Skeletal muscle tissue (tissue), 4 donors: ENCODE results near the gene SLC35A3. TPM values are rescaled to one million over a fixed set of nuclear protein-coding genes. Genes with fewer than 3 reads are reported as not detected.

Source experiments
- H3K27ac ChIP-seq: one replicate; pipeline ENCODE4 v1.7.0; 2013; ENCODE audit warnings: mild to moderate bottlenecking, low read depth, low read length, inconsistent platforms
- H3K27me3 ChIP-seq, 3 donors: one replicate each; pipeline ENCODE4 v1.7.0; 2013; ENCODE audit warnings: low read length in 3 of 3; ENCODE audit not compliant: control insufficient read depth in 3 of 3, insufficient read depth in 3 of 3
- H3K36me3 ChIP-seq, 3 donors: one replicate each; pipeline ENCODE4 v1.7.0; 2013; ENCODE audit warnings: low read length in 3 of 3; ENCODE audit not compliant: control insufficient read depth in 3 of 3, insufficient read depth in 3 of 3
- H3K4me1 ChIP-seq, 3 donors: one replicate each; pipeline ENCODE4 v1.7.0; 2013; ENCODE audit warnings: low read length in 3 of 3, mild to moderate bottlenecking in 3 of 3; ENCODE audit not compliant: control insufficient read depth in 3 of 3, insufficient read depth in 3 of 3
- H3K4me3 ChIP-seq, 3 donors: one replicate each; pipeline ENCODE4 v1.7.0; 2013; ENCODE audit warnings: low read length in 3 of 3
- H3K9ac ChIP-seq, 3 donors: one replicate each; pipeline ENCODE4 v1.7.0; 2013; ENCODE audit warnings: low read length in 3 of 3, mild to moderate bottlenecking in 3 of 3, moderate library complexity in 2 of 3, low read depth in 1 of 3
- H3K9me3 ChIP-seq, 3 donors: one replicate each; pipeline ENCODE4 v1.7.0; 2013; ENCODE audit warnings: low read length in 3 of 3; ENCODE audit not compliant: control insufficient read depth in 3 of 3
- total RNA-seq: library from RNA; depleted of rRNA; stranded (reverse); fragments of >200 nt; gene quantifications from one replicate; pipeline ENCODE4 v1.2.3, GENCODE V29; 2014
- donor health status: Osteomylitis.

Gene SLC35A3
- total RNA-seq, 1 donor from 2014 or later, result 12.0 TPM

- Histone ChIP-seq H3K27me3 (no peaks in the 10 kb centered on the region), H3K4me3 (no peak overlapping the region), H3K9ac (no peak overlapping the region), H3K4me1 (no peaks in the 10 kb centered on the region), H3K27ac (no peak overlapping the region), H3K9me3 (no peaks in the 10 kb centered on the region), H3K36me3 (peaks cover 0 to 6% (median 5%) of the 10 kb centered on the region in 3 donors)
Measured at GRCh38 chr1:99992760-99993467, 23.1 kb downstream of the SLC35A3 start.

- H3K9ac ChIP-seq, result no peak overlapping the region
- no peaks in the 10 kb centered on the region for H3K9me3 ChIP-seq
- no peaks in the 10 kb centered on the region for H3K27me3 ChIP-seq
- H3K27ac ChIP-seq, result no peak overlapping the region
- H3K4me1 ChIP-seq, result no peaks in the 10 kb centered on the region
- H3K4me3 ChIP-seq, result no peak overlapping the region
- H3K36me3 ChIP-seq, result peaks cover 0 to 6% (median 5%) of the 10 kb centered on the region in 3 donors
Measured at GRCh38 chr1:99993468-99993845, 23.7 kb downstream of the SLC35A3 start.

GRCh38 chr1:99994496-99994895, 24.7 kb downstream of the SLC35A3 start:
- Histone ChIP-seq H3K36me3 (peaks cover 0 to 6% (median 5%) of the 10 kb centered on the region in 3 donors), H3K27me3 (no peaks in the 10 kb centered on the region), H3K9me3 (no peaks in the 10 kb centered on the region), H3K27ac (no peak overlapping the region), H3K4me3 (no peak overlapping the region), H3K9ac (no peak overlapping the region), H3K4me1 (no peaks in the 10 kb centered on the region)

GRCh38 chr1:99996951-99997350, 27.2 kb downstream of the SLC35A3 start:
- Histone ChIP-seq H3K27me3 (no peaks in the 10 kb centered on the region), H3K36me3 (peaks cover 0 to 6% (median 0%) of the 10 kb centered on the region in 3 donors), H3K27ac (no peak overlapping the region), H3K9me3 (no peaks in the 10 kb centered on the region), H3K4me1 (no peaks in the 10 kb centered on the region), H3K4me3 (no peak overlapping the region), H3K9ac (no peak overlapping the region)

- no peak overlapping the region for H3K27ac ChIP-seq
- peaks cover 1 to 5% (median 5%) of the 10 kb centered on the region in 3 donors for H3K4me1 ChIP-seq
- H3K9me3 ChIP-seq, result no peaks in the 10 kb centered on the region
- no peak overlapping the region for H3K4me3 ChIP-seq
- no peak overlapping the region for H3K9ac ChIP-seq
- H3K27me3 ChIP-seq, result no peaks in the 10 kb centered on the region
- no peaks in the 10 kb centered on the region for H3K36me3 ChIP-seq
Measured at GRCh38 chr1:100001462-100001861, 31.7 kb downstream of the SLC35A3 start.

- Histone ChIP-seq H3K9me3 (no peaks in the 10 kb centered on the region), H3K27ac (no peak overlapping the region), H3K36me3 (no peaks in the 10 kb centered on the region), H3K4me1 (peaks cover 3 to 9% (median 6%) of the 10 kb centered on the region in 3 donors), H3K27me3 (no peaks in the 10 kb centered on the region), H3K4me3 (no peak overlapping the region), H3K9ac (no peak overlapping the region)
Measured at GRCh38 chr1:100005424-100005823, 35.6 kb downstream of the SLC35A3 start.

- H3K9me3 ChIP-seq, result no peaks in the 10 kb centered on the region
- H3K4me1 ChIP-seq, result peaks cover 3 to 9% (median 6%) of the 10 kb centered on the region in 3 donors
- H3K4me3 ChIP-seq, result no peak overlapping the region
- no peak overlapping the region for H3K27ac ChIP-seq
- no peaks in the 10 kb centered on the region for H3K36me3 ChIP-seq
- no peak overlapping the region for H3K9ac ChIP-seq
- H3K27me3 ChIP-seq, result no peaks in the 10 kb centered on the region
Measured at GRCh38 chr1:100006688-100007087, 36.9 kb downstream of the SLC35A3 start.

GRCh38 chr1:100009458-100009857, 39.7 kb downstream of the SLC35A3 start:
- Histone ChIP-seq H3K27me3 (no peaks in the 10 kb centered on the region), H3K36me3 (no peaks in the 10 kb centered on the region), H3K9ac (no peak overlapping the region)

GRCh38 chr1:100010804-100011203, 41.0 kb downstream of the SLC35A3 start:
- no peak overlapping the region for H3K9ac ChIP-seq
- no peaks in the 10 kb centered on the region for H3K36me3 ChIP-seq
- peaks cover 3 to 9% (median 6%) of the 10 kb centered on the region in 3 donors for H3K4me1 ChIP-seq
- no peaks in the 10 kb centered on the region for H3K27me3 ChIP-seq
- H3K9me3 ChIP-seq, result no peaks in the 10 kb centered on the region
- H3K4me3 ChIP-seq, result no peak overlapping the region
- no peak overlapping the region for H3K27ac ChIP-seq

More at GRCh38 chr1:100009458-100009857, 39.7 kb downstream of the SLC35A3 start:
- H3K4me3 ChIP-seq, result no peak overlapping the region
- no peak overlapping the region for H3K27ac ChIP-seq
- H3K4me1 ChIP-seq, result peaks cover 3 to 9% (median 6%) of the 10 kb centered on the region in 3 donors
- H3K9me3 ChIP-seq, result no peaks in the 10 kb centered on the region

- H3K27me3 ChIP-seq, result no peaks in the 10 kb centered on the region
- H3K27ac ChIP-seq, result no peak overlapping the region
- H3K4me1 ChIP-seq, result no peaks in the 10 kb centered on the region
- no peak overlapping the region for H3K9ac ChIP-seq
- no peaks in the 10 kb centered on the region for H3K36me3 ChIP-seq
- H3K9me3 ChIP-seq, result no peaks in the 10 kb centered on the region
- no peak overlapping the region for H3K4me3 ChIP-seq
Measured at GRCh38 chr1:100019220-100019619, 49.4 kb downstream of the SLC35A3 start.
